Ovary (tissue), 3 donors: ENCODE measurements around the gene PBRM1.

Experiments used
- CTCF ChIP-seq, 3 donors: fragments of 450-650 bp in 2 of 3; fragments of 200-600 bp in 1 of 3; IDR thresholded peaks; one replicate each; pipeline versions ENCODE4 v1.5.1 to v1.8.0; 2016 to 2022; ENCODE audit warnings: antibody characterized with exemption in 3 of 3, mild to moderate bottlenecking in 1 of 3
- EP300 ChIP-seq: sonication (generic); formaldehyde crosslinking; IDR thresholded peaks from one replicate; pipeline ENCODE4 v1.6.1; 2017; ENCODE audit warnings: antibody characterized with exemption
- POLR2A ChIP-seq: fragments of 450-650 bp; IDR thresholded peaks from one replicate; pipeline ENCODE4 v1.6.1; 2017; ENCODE audit warnings: antibody characterized with exemption, mild to moderate bottlenecking, moderate library complexity
- donor health status: DM: no; HTN: no; CAD: no.

DNA sequence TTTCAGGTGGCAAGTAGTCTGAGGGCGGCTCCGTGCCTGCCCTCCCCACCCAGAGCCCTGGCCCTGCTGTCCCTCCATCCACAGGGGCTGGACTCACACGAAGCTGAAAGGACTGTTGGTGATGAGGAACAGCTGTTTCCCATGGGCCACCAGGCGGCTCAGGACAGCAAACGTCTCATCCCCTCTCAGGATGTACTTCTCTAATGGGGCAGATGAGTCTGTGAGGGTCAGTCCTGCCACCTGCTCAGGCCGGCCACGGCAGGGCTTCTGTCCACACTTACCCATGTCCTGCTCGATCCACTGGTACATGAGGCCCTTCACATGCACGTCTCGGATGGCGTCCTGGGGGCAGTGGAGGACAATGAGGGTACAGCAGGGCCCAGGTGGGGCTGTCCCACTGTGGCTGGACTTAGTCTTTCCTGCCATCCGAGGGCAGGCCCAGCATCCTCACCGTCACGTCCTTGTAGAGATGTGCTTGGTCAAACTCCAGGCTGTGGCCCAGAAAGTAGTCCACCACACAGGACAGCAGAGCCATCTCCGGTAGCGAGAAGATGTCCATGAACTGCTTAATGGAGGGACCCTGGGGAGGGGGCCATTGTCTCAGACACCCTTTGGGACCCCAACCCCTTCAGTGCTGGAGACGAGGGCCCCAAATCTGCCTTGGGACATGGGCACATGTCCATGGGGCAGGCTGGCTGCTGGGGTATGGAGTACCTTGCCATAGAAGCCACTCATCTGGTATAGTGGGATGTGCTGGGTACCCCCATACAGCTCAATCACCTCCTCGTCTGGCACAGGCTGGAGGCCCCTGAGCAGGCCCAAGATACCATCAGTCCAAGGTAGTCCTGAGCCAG, 157.8 kb downstream of the PBRM1 start:
- no peak for TF ChIP-seq POLR2A
- TF ChIP-seq CTCF (IDR thresholded peaks at IDR 0.05) = no peak
- TF ChIP-seq EP300 = no peak
